Stimulated activated CD8-positive, alpha-beta memory T cell treated with anti-CD3 and anti-CD28 coated beads, Interleukin-4, amount 100 ng/mL, for 24 hours (primary cell): ENCODE measurements around the gene GAB2.

ENCODE experiments used
- DNase-seq: peaks from one replicate; pipeline ENCODE4 v3.0.0-alpha.2; 2020; ENCODE audit warnings: low read depth

GAB2 gene

DNA sequence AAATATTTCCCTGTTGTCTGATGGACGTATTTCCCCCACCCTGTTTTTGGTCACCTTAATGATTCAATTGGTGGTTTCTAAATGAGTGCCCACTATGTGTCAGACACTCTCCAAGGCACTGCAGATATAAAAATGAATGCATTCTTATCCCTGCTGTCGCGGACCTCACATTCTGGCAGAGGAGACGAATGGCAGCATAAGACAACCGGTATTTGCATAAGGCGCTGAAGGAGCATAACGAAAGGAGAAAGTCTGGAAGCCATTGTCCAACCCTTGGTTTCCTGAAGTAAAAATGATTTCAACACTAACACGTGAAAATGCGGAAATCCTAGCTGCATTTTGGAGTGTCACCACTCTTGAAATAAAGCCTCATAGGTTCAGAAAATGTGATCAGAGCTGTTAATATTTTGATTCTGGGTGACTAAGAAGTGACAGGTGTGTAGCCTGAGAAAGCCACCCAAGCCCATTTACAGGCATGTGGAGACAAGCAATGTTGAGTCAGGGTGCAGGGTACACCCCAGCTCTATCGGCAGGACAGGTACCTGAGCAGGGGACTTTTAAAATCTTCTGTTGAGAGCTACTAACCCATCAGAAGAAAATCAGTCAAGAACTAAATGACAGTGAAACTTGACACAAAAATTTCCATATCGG is 10.1 kb upstream of the GAB2 start:
- no peak for DNase-seq

DNA sequence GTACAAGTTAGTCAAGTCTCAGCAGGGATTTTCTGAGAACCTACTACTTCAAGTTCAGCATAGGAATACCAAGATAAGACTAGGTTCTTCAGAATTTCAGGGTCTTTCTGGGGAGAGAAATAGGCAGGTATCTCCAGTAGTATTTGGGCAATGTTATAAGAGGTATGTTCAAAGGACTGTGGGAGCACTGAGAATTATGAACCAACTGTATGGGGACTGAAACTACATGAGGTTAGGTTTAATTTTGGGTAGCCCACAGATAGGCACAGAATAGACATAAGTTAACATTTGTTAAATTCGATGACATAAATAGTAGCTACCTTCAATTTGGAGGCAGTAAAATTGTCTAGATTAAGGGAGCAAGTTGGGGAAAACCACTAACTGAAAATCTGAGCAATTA is 9.2 kb upstream of the GAB2 start:
- DNase-seq = no peak

DNA sequence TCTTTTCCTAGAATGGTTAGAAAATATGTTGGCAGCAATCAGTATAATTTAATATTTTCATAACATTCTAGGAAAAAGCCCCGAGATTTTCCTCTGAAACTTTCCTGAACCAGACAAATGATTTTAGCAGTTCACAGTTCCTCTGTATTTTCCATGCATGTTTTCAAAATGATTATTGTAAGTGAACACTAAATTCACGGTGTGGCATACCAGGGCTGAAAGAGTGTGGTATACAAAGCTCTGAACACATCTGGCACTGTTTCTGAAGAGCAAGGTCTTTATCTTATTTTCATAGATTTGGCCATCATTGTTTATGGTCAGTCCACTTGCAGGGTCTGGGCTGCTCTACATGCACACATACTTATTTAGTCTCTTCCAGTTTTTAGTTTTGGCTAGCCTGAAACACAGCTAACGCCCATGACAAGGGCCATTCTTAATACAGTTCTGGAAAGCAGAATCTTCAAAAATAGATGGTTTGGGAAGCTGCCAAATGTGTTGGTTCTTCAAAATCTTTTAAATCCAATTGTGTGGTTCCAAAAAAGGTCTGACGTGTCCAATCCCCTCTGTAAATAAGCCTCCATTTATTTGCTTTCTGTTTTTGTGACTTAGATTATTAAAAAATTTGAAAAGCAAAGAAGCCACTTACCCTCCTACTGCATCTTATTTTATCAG is 7.9 kb upstream of the GAB2 start:
- DNase-seq = no peak

DNA sequence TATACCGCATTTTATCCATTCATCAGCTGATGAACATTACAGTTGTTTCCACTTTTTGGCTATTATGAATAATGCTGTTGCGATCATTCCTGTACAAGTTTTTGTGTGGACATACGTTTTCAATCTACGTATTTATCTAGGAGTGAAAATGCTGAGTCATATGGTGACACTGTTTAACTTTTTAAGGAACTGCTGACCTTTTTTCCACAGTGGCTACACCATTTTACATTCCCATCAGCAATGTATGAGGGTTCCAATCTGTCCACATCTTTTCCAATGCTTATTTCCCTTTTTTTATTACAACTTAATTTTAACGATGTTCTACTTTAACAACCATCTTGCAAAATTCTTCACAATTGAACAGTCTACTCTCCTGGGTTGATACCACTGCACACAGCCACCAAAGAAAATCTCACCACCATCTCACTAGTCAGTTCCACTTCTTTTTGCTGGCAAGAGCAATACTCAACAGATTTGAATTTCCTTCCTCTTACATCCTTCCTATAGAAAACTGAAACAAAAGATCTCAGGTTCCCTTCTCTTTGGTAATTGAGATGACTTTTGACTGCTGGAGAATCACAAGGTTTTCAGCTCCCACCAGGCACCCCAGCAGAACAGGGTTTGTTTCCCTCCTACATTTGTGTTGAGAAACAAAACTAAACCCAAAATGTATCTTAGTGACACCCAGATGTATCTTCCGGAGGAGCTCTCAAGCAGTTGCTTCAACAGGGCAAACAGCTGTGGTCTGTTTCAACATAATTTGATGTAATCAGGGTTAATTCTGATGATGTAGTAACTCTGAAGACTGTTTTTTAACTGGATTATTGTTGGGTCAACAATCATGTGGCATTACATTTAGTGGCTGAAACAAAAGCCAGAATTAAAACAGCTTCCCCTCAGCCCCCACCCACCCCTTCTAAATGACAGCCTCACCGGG is 7.0 kb upstream of the GAB2 start:
- no peak for DNase-seq

DNA sequence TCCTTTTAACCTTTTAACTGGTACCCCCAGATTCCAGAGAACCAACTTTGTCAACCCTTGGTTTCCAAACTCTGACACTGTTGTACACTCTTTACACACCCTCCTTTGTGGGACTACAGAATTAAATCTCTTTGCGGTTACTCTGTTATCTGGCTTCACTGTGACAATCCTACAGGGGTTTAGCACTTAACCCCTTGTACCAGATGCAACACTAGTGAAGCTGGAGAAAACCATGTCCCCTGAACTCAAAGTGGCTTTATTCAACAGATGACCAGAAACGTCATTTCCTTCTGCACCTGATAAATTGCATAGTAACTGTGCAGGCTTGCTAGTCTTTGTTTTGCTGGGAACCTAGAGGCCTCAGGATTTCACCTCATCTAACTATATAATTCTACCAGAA is 5.6 kb upstream of the GAB2 start:
- DNase-seq = no peak

DNA sequence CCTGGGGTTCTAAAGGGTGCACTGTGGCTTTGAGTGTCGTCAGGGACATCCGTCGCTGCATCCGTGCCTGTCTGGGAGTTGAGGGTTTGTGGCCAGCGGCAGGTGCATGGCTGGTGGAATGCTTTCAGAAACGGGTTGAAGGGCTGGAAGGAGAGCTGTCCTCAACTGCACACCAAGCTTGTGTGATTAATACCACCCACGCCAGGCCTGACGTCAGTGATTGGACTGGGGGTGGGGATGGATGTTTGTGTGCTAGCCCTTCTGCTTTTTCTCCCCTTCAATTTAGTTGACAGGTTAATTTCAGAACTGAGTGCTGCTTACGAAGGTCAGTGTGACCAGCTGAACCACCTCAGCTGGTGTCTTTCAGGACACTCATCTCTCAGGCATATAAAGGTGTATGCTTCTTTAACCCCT is 3.2 kb upstream of the GAB2 start:
- DNase-seq = peak; percentile 43

DNA sequence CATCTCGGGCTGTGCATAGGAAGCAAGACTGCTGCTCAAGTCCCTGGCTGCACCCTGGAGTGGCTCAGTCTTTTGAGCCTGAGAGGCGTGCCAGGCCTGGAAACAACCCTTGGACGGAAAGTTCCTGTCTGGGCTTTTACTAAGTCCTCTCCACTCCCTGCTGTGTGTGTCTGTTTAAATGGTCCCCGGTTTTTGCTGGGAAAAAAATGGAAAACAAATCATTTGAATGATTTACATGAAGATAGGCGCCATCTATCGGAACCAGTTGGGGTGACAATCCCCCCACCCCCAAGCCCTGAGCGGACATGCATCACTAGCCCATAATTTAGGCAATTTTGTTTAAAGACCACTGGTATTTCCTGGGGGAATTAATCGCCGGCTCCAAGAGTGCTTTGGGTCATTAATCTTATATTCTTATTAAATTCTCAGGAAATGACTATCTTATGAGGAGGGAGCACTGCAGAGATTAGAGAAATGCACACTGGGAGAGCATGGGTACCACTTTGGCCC is 2.7 kb upstream of the GAB2 start:
- peak; percentile 24 for DNase-seq

DNA sequence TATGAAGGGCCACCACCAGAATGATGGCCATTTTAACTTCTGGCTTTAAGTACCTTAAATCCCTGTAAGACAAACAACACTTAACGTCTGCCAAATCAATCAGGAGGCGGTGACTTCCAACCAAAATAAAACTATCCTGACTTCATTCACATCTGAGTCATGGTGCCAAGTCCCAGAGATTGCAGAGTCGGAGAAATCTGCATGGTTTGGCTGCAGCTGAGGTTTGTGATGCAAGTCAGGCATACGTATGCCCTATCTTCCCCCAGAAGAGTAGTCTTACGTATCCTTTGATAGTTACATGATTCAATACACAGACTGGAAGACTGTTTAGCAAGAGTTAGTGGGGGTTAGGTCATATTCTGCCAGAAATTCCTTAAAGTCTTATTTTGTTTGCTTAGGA is 1.7 kb upstream of the GAB2 start:
- DNase-seq = no peak

DNA sequence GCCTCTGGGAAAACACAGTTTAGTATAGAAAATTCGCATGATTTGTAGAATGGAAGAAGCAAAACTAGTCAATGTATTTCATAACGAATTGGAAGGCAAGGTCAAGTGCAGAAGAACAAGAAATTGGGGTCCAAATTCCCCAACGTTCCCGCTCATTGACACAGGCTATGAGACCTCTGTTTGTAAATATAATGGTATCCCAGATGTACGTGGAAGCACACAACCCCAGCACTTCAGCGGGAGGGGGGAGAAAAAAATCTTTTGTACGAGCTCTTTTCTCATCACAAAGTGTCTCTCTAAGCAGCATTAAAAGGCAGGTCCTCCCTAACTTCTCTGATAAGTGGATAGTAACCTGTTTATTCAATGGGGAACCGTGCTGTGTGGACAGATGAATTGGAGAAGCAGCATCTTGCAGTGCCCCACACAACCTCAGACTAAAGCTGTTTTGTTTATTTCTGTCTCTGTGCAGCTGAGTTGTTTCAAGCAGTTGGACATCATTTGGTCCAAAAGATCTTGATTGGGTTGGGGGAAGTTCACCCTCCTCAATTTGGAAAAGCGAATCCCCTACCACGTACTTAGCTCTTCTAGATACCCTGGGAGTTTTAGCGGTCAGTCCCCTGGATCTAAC is 1.1 kb upstream of the GAB2 start:
- no peak for DNase-seq

DNA sequence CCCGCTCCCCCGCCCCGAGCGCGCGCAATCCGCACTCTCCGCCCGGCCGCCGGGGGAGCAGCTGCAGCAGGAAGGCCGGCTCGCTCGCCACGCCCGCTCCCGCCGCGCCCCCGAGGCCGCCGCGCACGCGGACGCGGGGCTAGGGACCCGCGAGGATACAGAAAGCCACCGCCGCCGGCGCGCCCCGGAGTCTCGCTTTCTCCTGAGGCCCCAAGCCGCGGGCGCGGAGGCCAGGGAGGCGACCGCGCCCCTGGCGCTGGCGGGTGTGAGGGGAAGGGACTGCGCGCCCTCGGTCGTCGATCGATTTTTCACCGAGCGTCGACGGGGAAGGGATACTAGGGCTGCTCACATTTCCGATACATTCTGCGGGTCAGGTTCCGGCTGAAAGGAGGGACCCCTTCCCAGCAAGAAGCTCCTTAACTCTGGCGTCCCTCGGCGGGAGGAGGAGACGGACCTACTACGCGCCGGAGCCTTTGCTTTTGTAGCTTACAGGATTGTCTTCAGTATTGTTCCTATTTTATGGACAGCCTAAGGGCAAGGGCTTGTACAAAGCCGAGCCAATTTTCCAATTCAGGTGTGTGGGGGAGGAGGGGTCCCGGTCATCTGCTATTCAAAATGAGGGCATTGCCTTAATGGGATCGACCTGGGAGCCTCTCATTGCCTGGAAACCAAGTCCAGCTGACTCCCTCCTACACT is 416 bp upstream of the GAB2 start:
- peak; percentile 55 for DNase-seq

DNA sequence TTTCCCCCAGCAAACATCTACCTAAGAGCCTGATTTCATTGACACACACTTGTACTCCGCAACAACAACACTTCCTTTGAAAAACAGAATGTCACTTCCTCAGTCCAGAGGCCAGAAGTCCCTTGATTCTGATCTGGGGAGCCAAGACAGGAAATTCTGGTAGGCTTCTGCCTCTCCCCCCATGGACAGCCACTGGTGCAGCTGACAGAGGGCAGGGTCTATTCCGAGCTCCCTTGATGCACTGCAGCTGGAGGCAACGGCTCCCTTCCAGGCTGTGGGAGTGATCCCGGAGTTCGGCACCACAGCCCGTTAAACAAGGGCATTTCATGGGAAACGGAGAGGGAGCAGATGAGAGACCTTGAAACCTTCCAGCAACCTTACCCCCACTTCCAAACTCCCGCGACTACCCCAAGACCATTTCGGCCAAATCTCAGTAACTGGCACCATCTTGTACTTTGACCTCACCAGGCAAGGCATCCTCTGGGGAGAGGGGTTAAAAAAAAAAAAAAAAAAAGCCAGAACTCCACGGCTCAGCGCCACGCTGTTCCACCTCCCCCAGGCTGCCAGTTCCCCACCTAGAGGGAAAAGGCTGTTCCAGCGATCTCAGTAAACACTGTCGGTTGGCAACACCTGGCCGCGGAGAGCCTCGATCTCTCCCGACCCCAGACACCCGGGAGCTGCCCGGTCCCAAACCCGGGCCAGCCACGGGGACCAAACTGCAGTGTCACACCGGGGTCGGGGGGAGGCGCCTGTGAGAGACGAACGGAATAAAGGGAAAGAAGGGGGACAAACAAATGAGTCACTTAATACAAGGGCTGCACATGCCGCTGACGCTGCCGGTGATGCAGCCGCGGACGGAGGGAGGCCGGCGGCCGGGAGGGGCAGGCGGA is 1.1 kb downstream of the GAB2 start:
- peak; percentile 53 for DNase-seq

DNA sequence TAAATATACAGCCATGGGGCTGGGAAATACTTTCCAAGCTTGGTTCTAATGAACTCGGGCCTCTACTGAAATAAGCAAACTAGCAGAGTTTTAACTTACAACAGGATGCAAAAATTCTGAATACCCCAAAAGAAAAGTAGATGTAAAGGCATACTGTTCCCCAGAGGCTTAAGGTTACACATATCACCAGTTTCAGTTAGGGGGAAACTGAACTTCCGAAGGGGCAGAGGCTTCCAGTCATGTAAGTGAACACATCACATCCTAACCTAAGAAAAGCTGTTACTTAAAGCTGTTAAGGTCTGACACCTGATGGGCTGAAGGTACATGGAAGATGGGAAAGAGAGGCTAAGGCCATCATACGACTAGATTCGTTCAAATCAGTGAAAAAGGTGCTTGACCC is 2.3 kb downstream of the GAB2 start:
- DNase-seq = no peak

DNA sequence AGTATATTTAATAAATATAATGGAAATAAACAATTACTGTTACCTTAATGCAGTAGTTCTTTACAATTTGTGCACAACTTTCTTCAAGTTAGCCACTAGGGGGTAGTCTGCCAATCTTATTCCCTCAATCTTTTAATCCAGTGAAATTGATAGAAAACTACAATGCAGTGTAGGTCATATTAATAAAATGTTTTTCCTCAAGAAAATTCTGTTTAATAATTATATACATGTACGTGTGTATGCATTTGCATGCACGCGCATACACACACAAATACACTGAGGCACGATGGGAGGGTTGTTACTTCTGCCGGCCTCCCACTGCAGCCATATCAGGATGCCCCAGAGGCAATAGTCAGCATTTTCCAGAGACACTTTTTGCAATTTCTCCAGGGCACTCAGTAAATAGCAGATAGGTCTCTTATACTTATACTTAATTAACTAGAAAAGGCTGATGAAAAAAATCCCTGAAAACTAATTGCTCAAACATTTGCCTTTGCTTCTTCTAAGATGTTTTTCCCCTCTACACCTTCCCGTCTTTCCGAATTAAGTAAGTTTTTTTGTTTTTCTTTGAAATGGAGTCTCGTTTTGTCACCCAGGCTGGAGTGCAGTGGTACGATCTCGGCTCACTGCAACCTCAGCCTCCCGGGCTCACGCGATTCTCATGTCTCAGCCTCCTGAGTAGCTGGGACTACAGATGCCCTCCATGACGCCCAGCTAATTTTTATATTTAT is 3.1 kb downstream of the GAB2 start:
- no peak for DNase-seq

DNA sequence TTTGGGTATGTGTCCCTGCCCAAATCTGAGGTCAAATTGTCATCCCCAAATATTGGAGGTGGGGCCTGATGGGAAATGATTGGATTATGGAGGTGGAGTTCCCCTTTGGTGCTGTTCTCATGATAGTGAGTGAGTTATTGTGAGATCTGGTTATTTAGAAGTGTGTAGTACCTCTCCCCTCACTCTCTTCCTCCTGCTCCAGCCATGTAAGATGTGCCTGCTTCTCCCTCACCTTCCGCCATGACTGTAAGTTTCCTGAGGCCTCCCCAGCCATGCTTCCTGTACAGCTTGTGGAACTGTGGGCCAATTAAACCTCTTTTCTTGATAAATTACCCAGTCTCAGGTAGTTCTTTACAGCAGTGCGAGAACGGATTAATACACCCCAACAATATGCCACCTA is 9.0 kb downstream of the GAB2 start:
- DNase-seq = no peak

DNA sequence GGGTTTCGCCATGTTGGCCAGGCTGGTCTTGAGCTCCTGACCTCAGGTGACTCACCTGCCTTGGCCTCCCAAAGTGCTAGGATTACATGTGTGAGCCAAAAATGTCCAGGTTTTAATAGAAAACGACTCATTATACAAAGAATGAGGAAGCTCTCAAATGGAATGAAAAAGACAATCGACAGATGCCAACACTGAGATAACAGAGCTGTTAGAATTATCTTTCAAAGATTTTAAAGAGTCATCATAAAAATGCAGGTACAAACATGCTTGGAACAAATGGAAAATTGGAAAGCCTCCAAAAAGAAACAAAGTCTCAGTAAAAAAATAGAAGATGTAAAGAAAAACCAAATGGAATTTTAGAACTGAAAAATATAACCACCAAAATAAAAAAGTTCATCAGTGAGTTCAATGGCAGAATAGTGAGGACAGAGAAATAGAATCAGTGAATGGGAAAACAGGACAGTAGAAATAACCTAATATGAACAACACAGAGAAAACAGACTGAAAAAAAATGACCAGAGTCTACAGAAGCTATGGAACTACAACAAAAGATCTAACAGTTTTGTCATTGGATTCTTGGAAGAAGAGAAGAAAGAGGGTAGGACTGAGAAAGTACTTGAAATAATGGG is 10.9 kb downstream of the GAB2 start:
- no peak for DNase-seq

DNA sequence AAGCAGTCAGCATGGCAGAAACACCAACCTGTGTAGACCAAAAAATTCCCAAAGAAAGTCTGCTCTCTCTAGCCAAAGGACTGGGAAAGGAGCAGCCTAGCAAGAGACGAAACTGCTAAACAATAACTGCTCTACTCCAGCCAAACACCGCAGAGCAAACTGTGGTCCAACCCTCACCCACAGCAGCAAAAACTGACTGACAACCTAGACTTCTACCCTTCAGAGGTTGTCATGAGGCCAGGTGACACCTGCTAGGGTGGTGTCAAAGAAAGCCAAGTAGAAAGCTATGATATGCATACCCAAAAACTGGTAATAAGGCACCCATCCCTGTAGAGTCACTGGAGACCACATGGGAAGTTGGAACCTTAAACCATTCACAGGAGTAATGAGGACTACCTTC is 11.8 kb downstream of the GAB2 start:
- no peak for DNase-seq

DNA sequence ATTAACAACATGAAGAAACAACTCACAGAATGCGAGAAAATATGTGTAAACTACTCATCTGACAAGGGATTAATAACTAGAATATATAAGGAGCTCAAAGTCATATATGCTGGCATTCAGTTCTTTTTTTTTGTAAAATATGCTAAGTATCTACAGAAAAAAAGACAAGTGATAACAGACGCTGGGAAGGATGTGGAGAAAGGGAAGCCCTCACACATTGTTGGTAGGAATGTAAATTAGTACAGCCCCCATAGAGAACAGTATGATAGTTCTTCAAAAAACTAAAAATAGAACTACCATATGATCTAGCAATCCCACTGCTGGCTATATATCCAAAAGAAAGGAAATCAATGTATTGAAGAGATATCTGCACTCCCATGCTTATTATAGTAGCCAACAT is 13.8 kb downstream of the GAB2 start:
- DNase-seq = no peak

DNA sequence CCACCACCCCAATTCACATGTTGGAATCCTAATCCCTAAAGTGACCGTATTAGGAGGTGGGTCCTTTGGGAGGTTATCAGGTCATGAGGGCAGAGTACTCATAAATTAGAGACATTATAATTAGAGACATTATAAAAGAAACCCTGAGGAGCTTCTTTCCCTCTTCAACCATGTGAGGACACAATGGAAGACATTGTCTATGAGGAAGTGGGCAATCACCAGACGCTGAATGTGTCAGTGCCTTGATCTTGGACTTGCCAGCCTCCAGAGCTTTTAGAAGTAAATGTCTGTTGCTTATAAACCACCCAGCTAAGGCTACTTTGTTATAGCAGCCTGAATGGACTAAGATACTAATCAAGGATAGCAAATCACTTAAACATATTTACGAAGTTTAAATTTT is 14.8 kb downstream of the GAB2 start:
- DNase-seq = no peak

DNA sequence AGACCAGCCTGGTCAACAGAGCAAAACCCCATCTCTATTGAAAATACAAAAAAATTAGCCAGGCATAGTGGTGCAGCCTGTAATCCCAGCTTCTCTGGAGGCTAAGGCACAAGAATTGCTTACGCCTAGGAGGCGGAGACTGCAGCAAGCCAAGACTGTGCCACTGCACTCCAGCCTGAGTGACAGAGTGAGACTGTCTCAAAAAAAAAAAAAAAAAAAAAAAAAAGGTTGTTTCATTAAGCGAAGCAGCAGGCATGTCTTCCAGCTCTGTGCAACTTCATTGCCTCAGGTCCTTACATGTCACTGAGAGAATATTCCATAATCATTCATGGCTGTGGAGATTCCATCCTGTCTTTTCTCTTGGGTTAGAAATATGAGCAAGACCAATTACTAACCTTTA is 16.9 kb downstream of the GAB2 start:
- DNase-seq = no peak

DNA sequence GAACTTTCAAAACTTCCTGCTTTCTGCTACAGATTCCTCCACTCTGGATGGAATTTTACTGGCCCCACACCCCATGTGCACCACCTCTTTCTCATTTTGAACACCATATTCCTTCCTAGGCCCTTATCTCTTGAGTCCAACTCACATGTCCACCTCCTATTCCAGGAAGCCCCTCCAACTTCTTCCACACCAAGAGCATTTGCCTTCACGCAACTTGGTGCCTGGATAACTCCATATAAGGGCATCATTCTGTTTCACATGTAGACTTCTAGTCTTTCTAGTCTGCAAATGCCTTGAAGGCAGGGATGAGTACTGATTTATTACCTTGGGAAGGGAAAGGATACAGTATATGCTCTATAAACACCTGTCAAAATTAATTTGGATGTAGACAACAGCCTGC is 17.5 kb downstream of the GAB2 start:
- DNase-seq = no peak
